H9 (cell line): ENCODE measurements around the gene FLG. TPM values are rescaled to one million over a fixed set of nuclear protein-coding genes. Genes with fewer than 3 reads are reported as not detected.

ENCODE experiments used
- DNase-seq: peaks from one replicate; pipeline ENCODE4 v3.0.0-alpha.2; 2017
- H2AFZ ChIP-seq: one replicate; pipeline ENCODE4 v1.6.1; 2013; ENCODE audit warnings: mild to moderate bottlenecking, low read length, control low read depth, moderate library complexity
- H2AK5ac ChIP-seq: 2 replicates; pipeline ENCODE4 v1.6.1; 2013; ENCODE audit warnings: low read length, control low read depth, mixed read lengths; ENCODE audit not compliant: insufficient read length
- H2BK120ac ChIP-seq: one replicate; pipeline ENCODE4 v1.6.1; 2013; ENCODE audit warnings: low read depth, mild to moderate bottlenecking, low read length, control low read depth, inconsistent platforms; ENCODE audit not compliant: poor library complexity, severe bottlenecking
- H2BK12ac ChIP-seq: 2 replicates; pipeline ENCODE4 v1.6.1; 2013; ENCODE audit warnings: low read length, control low read depth, mixed read lengths, low read depth; ENCODE audit not compliant: insufficient read length
- H2BK15ac ChIP-seq: 2 replicates; pipeline ENCODE4 v1.6.1; 2013; ENCODE audit warnings: low read depth, low read length, control low read depth
- H2BK20ac ChIP-seq: one replicate; pipeline ENCODE4 v1.6.1; 2013; ENCODE audit warnings: low read depth, mild to moderate bottlenecking, low read length, control low read depth, inconsistent platforms; ENCODE audit not compliant: poor library complexity, severe bottlenecking
- H2BK5ac ChIP-seq: 2 replicates; pipeline ENCODE4 v1.6.1; 2013; ENCODE audit warnings: low read length, control low read depth, mixed read lengths; ENCODE audit not compliant: insufficient read length
- H3K14ac ChIP-seq: 2 replicates; pipeline ENCODE4 v1.6.1; 2013; ENCODE audit warnings: low read length, control low read depth; ENCODE audit not compliant: insufficient read depth
- H3K18ac ChIP-seq: 2 replicates; pipeline ENCODE4 v1.6.1; 2013; ENCODE audit warnings: low read depth, mild to moderate bottlenecking, mixed read lengths, low read length, control low read depth; ENCODE audit not compliant: insufficient read length
- H3K23ac ChIP-seq: 2 replicates; pipeline ENCODE4 v1.6.1; 2013; ENCODE audit warnings: low read length, control low read depth, mixed read lengths, low read depth; ENCODE audit not compliant: insufficient read length
- H3K23me2 ChIP-seq: 2 replicates; pipeline ENCODE4 v1.6.1; 2013; ENCODE audit warnings: low read depth, mild to moderate bottlenecking, mixed read lengths, low read length, control low read depth; ENCODE audit not compliant: insufficient read length, poor library complexity, severe bottlenecking
- H3K27ac ChIP-seq: 2 replicates; pipeline ENCODE4 v1.5.1; 2013; ENCODE audit warnings: low read length, control low read depth, mixed read lengths, low read depth; ENCODE audit not compliant: insufficient read length
- H3K27me3 ChIP-seq: 2 replicates; pipeline ENCODE4 v1.6.1; 2013; ENCODE audit warnings: low read length, control low read depth, inconsistent platforms; ENCODE audit not compliant: insufficient read depth
- H3K4ac ChIP-seq: 2 replicates; pipeline ENCODE4 v1.6.1; 2013; ENCODE audit warnings: low read depth, mild to moderate bottlenecking, control low read depth, inconsistent platforms, low read length, moderate library complexity
- H3K4me1 ChIP-seq: 2 replicates; pipeline ENCODE4 v1.6.1; 2013; ENCODE audit warnings: low read length, control low read depth, inconsistent platforms; ENCODE audit not compliant: insufficient read depth
- H3K4me2 ChIP-seq: 2 replicates; pipeline ENCODE4 v1.6.1; 2013; ENCODE audit warnings: low read length, control low read depth, mixed read lengths; ENCODE audit not compliant: insufficient read length, insufficient read depth
- H3K56ac ChIP-seq: 2 replicates; pipeline ENCODE4 v1.6.1; 2013; ENCODE audit warnings: low read depth, mild to moderate bottlenecking, mixed read lengths, low read length, control low read depth; ENCODE audit not compliant: insufficient read length
- H3K79me1 ChIP-seq: 2 replicates; pipeline ENCODE4 v1.6.1; 2013; ENCODE audit warnings: low read depth, mild to moderate bottlenecking, moderate library complexity, low read length, control low read depth, inconsistent platforms; ENCODE audit not compliant: insufficient read depth, poor library complexity, severe bottlenecking
- H3K79me2 ChIP-seq: 2 replicates; pipeline ENCODE4 v1.6.1; 2013; ENCODE audit warnings: low read length, control low read depth, inconsistent platforms; ENCODE audit not compliant: insufficient read depth
- H3K9ac ChIP-seq: 2 replicates; pipeline ENCODE4 v1.6.1; 2013; ENCODE audit warnings: low read length, control low read depth, mixed read lengths; ENCODE audit not compliant: insufficient read length; ENCODE audit errors: extremely low read depth
- H3K9me3 ChIP-seq: one replicate; pipeline ENCODE4 v1.6.1; 2013; ENCODE audit warnings: low read depth, low read length, inconsistent platforms; ENCODE audit not compliant: control insufficient read depth
- H3T11ph ChIP-seq: one replicate; pipeline ENCODE4 v1.6.1; 2013; ENCODE audit warnings: mild to moderate bottlenecking, low read length, control low read depth, inconsistent platforms
- H4K20me1 ChIP-seq: one replicate; pipeline ENCODE4 v1.6.1; 2013; ENCODE audit not compliant: control insufficient read depth, insufficient read length, insufficient read depth
- H4K5ac ChIP-seq: 2 replicates; pipeline ENCODE4 v1.6.1; 2013; ENCODE audit warnings: low read depth, mild to moderate bottlenecking, mixed read lengths, low read length, control low read depth; ENCODE audit not compliant: insufficient read length
- H4K8ac ChIP-seq: replicated peaks from 2 replicates; pipeline ENCODE4 v1.6.1; 2013; ENCODE audit warnings: low read length, control low read depth, mixed read lengths, low read depth; ENCODE audit not compliant: insufficient read length
- H4K91ac ChIP-seq: 2 replicates; pipeline ENCODE4 v1.6.1; 2013; ENCODE audit warnings: low read depth, mild to moderate bottlenecking, moderate library complexity, mixed read lengths, low read length, control low read depth; ENCODE audit not compliant: insufficient read length
- H3K27ac Mint-ChIP-seq, 3 experiments: 2 replicates in 2 of 3; 3 replicates in 1 of 3; pipeline ENCODE4 v1.8.0; 2020 to 2021; ENCODE audit warnings: mixed read lengths in 3 of 3, mild to moderate bottlenecking in 1 of 3, moderate library complexity in 1 of 3
- H3K27me3 Mint-ChIP-seq: 2 replicates; pipeline ENCODE4 v1.8.0; 2021; ENCODE audit warnings: low read depth, mild to moderate bottlenecking, moderate library complexity, mixed read lengths
- H3K36me3 Mint-ChIP-seq, 3 experiments: 2 replicates in 2 of 3; 3 replicates in 1 of 3; pipeline ENCODE4 v1.8.0; 2020 to 2021; ENCODE audit warnings: low read depth in 3 of 3, mixed read lengths in 3 of 3; ENCODE audit not compliant: insufficient read depth in 1 of 3
- H3K4me1 Mint-ChIP-seq, 2 experiments: 2 replicates each; pipeline ENCODE4 v1.8.0; 2020; ENCODE audit warnings: mixed read lengths in 2 of 2
- H3K4me3 Mint-ChIP-seq, 2 experiments: 2 replicates in 1 of 2; 3 replicates in 1 of 2; pipeline ENCODE4 v1.8.0; 2020 to 2021; ENCODE audit warnings: mild to moderate bottlenecking in 2 of 2, mixed read lengths in 2 of 2, moderate library complexity in 1 of 2
- H3K9me3 Mint-ChIP-seq, 2 experiments: 2 replicates in 1 of 2; 3 replicates in 1 of 2; pipeline ENCODE4 v1.8.0; 2020; ENCODE audit warnings: mild to moderate bottlenecking in 2 of 2, mixed read lengths in 2 of 2, moderate library complexity in 1 of 2
- WGBS: extraction: QIAGEN DNeasy Blood & Tissue Kit; methylation state at CpG from one replicate; pipeline ENCODE4 v1.1.7; 2013; ENCODE audit warnings: missing lambda C conversion rate, low lambda C conversion rate, mixed read lengths; ENCODE audit not compliant: insufficient read length; ENCODE audit errors: extremely low coverage; 5-methylcytosine and 5-hydroxymethylcytosine counted together
- long read RNA-seq: library from polyadenylated mRNA; unstranded; transcript quantifications from one replicate; pipeline ENCODE4 v2.0.0, GENCODE V29; 2020
- total RNA-seq: library from RNA; stranded (reverse); gene quantifications from 2 replicates; pipeline ENCODE4 v1.2.1, GENCODE V29; 2021
- TF ChIP-seq, protein P1 (sequence below): fragments of 200-600 bp; sonication (generic); conservative IDR thresholded peaks from 3 replicates; pipeline ENCODE4 v1.8.0; 2021; ENCODE audit warnings: antibody characterized with exemption, mild to moderate bottlenecking

The FLG gene
- not detected in 2 replicates for total RNA-seq
- long read RNA-seq, result 0 reads

DNA sequence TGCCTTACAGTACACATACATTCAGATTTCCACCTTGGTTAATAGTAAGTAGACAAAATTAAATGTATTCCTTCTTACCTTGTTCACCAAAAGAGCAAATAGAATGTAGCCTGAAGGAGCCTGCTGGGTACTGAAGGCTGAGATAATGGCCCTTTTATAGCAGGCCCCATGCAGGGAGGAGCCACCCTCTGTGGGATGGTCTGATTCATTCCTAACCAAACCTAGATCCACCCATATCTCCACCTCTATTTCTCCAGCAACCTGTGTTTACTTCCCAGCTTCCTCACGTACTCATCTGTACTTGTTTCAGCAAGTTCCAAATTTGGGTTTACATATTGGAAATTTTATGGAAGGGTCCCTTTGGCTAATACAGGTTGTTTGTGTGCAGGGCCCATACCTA lies at the start of gene FLG:
Gene FLG (minus strand): TSS at position 129 of the 400 bp plus-strand sequence. CDS start 9,783 bp downstream, outside the sequence.
- no peaks in the 10 kb centered on the region for H3K4me1 ChIP-seq
- H3K4me2 ChIP-seq, result no peak within 1 kb of the TSS
- H3T11ph ChIP-seq, result no peak within 1 kb of the TSS
- H2BK12ac ChIP-seq, result no peak within 1 kb of the TSS
- H3K79me2 ChIP-seq, result no peaks in the 10 kb centered on the region; the same call in 1 of the 2 replicates
- H2BK120ac ChIP-seq, result no peak within 1 kb of the TSS
- no CpG with 5 or more reads among the region's 1 CpG for WGBS
- H3K9ac ChIP-seq, result no peak within 1 kb of the TSS
- no peak within 1 kb of the TSS for H3K27ac Mint-ChIP-seq
- no peak within 1 kb of the TSS for H3K27ac ChIP-seq
- H3K27me3 ChIP-seq, result no peaks in the 10 kb centered on the region
- H3K23me2 ChIP-seq, result no peaks in the 10 kb centered on the region
- no peak within 1 kb of the TSS for H3K14ac ChIP-seq
- no peak within 1 kb of the TSS for H4K91ac ChIP-seq
- H3K4me3 Mint-ChIP-seq, result no peak within 1 kb of the TSS
- no peak within 1 kb of the TSS for H3K18ac ChIP-seq
- H2BK5ac ChIP-seq, result no peak within 1 kb of the TSS
- no peak within 1 kb of the TSS for H3K4ac ChIP-seq
- H3K23ac ChIP-seq, result no peak within 1 kb of the TSS
- DNase-seq, result no peak
- peaks cover 52% of the 10 kb centered on the region for H3K9me3 ChIP-seq
- H4K8ac ChIP-seq, result no peak within 1 kb of the TSS
- H3K27me3 Mint-ChIP-seq, result no peaks in the 10 kb centered on the region
- peaks cover 9 to 56% of the 10 kb centered on the region in 2 experiments for H3K9me3 Mint-ChIP-seq
- no peak within 1 kb of the TSS for H3K56ac ChIP-seq
- H4K5ac ChIP-seq, result no peak within 1 kb of the TSS
- H2AK5ac ChIP-seq, result no peak within 1 kb of the TSS
- H2AFZ ChIP-seq, result no peak within 1 kb of the TSS
- no peak within 1 kb of the TSS for H2BK20ac ChIP-seq
- H3K36me3 Mint-ChIP-seq, result peaks cover 0 to 6% (median 2%) of the 10 kb centered on the region in 3 experiments; a peak in 4 of 7 replicates
- TF ChIP-seq, protein P1, sequence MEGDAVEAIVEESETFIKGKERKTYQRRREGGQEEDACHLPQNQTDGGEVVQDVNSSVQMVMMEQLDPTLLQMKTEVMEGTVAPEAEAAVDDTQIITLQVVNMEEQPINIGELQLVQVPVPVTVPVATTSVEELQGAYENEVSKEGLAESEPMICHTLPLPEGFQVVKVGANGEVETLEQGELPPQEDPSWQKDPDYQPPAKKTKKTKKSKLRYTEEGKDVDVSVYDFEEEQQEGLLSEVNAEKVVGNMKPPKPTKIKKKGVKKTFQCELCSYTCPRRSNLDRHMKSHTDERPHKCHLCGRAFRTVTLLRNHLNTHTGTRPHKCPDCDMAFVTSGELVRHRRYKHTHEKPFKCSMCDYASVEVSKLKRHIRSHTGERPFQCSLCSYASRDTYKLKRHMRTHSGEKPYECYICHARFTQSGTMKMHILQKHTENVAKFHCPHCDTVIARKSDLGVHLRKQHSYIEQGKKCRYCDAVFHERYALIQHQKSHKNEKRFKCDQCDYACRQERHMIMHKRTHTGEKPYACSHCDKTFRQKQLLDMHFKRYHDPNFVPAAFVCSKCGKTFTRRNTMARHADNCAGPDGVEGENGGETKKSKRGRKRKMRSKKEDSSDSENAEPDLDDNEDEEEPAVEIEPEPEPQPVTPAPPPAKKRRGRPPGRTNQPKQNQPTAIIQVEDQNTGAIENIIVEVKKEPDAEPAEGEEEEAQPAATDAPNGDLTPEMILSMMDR, result no peak
- H2BK15ac ChIP-seq, result no peak within 1 kb of the TSS
- H3K79me1 ChIP-seq, result no peaks in the 10 kb centered on the region
- H4K20me1 ChIP-seq, result no peaks in the 10 kb centered on the region
- no peaks in the 10 kb centered on the region for H3K4me1 Mint-ChIP-seq
